ENCODE results near the gene CLEC4G. TPM values are rescaled to one million over a fixed set of nuclear protein-coding genes. Genes with fewer than 3 reads are reported as not detected.

The CLEC4G gene
- total and polyA plus RNA-seq, 9 of the 15 experiments (the other 6 are each of a cell fraction or from before 2014, with no cell fraction given): not detected

DNA sequence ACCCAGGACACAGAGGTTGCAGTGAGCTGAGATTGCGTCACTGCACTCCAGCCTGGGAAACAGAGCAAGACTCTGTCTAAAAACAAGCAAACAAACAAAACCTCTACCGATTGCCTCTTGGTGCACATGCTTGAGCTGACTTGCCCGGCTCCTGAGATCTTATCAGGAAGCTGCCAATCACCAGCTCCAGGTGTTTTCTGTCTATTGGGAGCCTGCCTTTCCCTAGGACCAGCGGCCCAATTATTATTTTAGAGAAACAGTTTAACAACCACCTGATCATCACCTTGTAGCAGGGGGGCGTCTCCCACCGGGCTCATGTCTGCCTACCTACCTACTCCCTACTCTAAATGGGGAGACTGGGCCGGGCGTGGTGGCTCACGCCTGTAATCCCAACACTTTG, 41.9 kb upstream of the CLEC4G start:
- H3K27me3 ChIP-seq (ENCODE audit: control insufficient read depth in 2 of 2, insufficient read depth in 2 of 2, low read length in 2 of 2): peaks cover 27 to 42% of the 10 kb centered on the region in 2 experiments
- FAIRE-seq (no peak), ATAC-seq (no peak), DNase-seq (ENCODE audit: extremely low read depth in 1 of 4, low spot score in 3 of 4) (no peak)
- ChIA-PET POLR2A (interaction anchor here (0.8 kb wide), 1 partner anchor 10 kb away, joined by 3 read pairs; no protein-coding TSS in a partner anchor), CTCF (ENCODE audit: low intra/inter-chr PET ratio) (no interaction called here)
- no peak overlapping the region for H3K27ac ChIP-seq (ENCODE audit: extremely low read depth, low read depth, low read length)
- H2AFZ ChIP-seq (ENCODE audit: low read depth, low read length): no peak overlapping the region
- H3K4me1 ChIP-seq (replicated peaks in 1 of 2; ENCODE audit: control insufficient read depth in 2 of 2, insufficient read depth in 2 of 2, low read length in 2 of 2): peaks cover 0 to 2% of the 10 kb centered on the region in 2 experiments; a peak in 2 of 5 replicates
- 7% methylated on average over 7 of the region's 9 CpGs for WGBS (ENCODE audit: insufficient coverage, low coverage, missing lambda C conversion rate)
- no peak overlapping the region for H3K4me2 ChIP-seq (ENCODE audit: insufficient read depth, low read length)
- no peak overlapping the region for H3K9ac ChIP-seq (ENCODE audit: insufficient read depth in 1 of 2, low read depth in 2 of 2, low read length in 2 of 2)
- H3K4me3 ChIP-seq: no peak overlapping the region
- no peaks in the 10 kb centered on the region for H3K36me3 ChIP-seq (ENCODE audit: control insufficient read depth, insufficient read depth, low read length)
- in situ Hi-C loops (cut with MboI) (no loop called here), intact Hi-C loops (cut with micrococcal nuclease) (no loop called here)
- no peaks in the 10 kb centered on the region for H3K79me2 ChIP-seq (ENCODE audit: control insufficient read depth, insufficient read depth, low read length)
- no TSS peak for BruUV-seq (replicated peaks)
- TF ChIP-seq CEBPB (tag; IDR thresholded peaks at IDR 0.05): peak; percentile 35; the same call in 1 of the 2 replicates
- TF ChIP-seq KHSRP (IDR thresholded peaks at IDR 0.05): no peak
- TF ChIP-seq MEIS2 (IDR thresholded peaks at IDR 0.05; ENCODE audit: partially characterized antibody): peak; percentile 10
- TF ChIP-seq, protein P1, sequence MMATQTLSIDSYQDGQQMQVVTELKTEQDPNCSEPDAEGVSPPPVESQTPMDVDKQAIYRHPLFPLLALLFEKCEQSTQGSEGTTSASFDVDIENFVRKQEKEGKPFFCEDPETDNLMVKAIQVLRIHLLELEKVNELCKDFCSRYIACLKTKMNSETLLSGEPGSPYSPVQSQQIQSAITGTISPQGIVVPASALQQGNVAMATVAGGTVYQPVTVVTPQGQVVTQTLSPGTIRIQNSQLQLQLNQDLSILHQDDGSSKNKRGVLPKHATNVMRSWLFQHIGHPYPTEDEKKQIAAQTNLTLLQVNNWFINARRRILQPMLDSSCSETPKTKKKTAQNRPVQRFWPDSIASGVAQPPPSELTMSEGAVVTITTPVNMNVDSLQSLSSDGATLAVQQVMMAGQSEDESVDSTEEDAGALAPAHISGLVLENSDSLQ (IDR thresholded peaks at IDR 0.05): peak; percentile 60
- TF ChIP-seq, protein P2, sequence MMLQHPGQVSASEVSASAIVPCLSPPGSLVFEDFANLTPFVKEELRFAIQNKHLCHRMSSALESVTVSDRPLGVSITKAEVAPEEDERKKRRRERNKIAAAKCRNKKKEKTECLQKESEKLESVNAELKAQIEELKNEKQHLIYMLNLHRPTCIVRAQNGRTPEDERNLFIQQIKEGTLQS (IDR thresholded peaks at IDR 0.05): peak; percentile 20; the same call in 1 of the 2 replicates
- TF ChIP-seq, protein P2 (CRISPR knock-in tag; conservative IDR thresholded peaks at IDR 0.05): no peak
- TF ChIP-seq, protein P3, sequence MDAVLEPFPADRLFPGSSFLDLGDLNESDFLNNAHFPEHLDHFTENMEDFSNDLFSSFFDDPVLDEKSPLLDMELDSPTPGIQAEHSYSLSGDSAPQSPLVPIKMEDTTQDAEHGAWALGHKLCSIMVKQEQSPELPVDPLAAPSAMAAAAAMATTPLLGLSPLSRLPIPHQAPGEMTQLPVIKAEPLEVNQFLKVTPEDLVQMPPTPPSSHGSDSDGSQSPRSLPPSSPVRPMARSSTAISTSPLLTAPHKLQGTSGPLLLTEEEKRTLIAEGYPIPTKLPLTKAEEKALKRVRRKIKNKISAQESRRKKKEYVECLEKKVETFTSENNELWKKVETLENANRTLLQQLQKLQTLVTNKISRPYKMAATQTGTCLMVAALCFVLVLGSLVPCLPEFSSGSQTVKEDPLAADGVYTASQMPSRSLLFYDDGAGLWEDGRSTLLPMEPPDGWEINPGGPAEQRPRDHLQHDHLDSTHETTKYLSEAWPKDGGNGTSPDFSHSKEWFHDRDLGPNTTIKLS (IDR thresholded peaks at IDR 0.05; ENCODE audit: borderline replicate concordance, low read depth): no peak
- no peak for TF ChIP-seq MAFK (IDR thresholded peaks at IDR 0.05; ENCODE audit: low read length)
- no peak for TF ChIP-seq NCOA4 (IDR thresholded peaks at IDR 0.05; ENCODE audit: partially characterized antibody)
- TF ChIP-seq CBX5 (IDR thresholded peaks at IDR 0.05; ENCODE audit: borderline replicate concordance, low read depth): no peak
- H3K9me3 ChIP-seq (replicated peaks; ENCODE audit: control insufficient read depth, insufficient read depth, low read depth, low read length): no peaks in the 10 kb centered on the region
- H4K20me1 ChIP-seq (replicated peaks; ENCODE audit: control insufficient read depth, insufficient read depth, low read length): no peaks in the 10 kb centered on the region
- no peaks in the 10 kb centered on the region for H3K9me1 ChIP-seq (ENCODE audit: control insufficient read depth, insufficient read depth, low read length)
